OCI-LY3 (cell line): Measurements from ENCODE around the gene TXNDC9.
"Not testable (repeated sequence)": the region's sequence is repeated elsewhere in the genome, so short reads cannot be mapped to it uniquely, and the experiment has no call there.

Experiments
- H2AFZ ChIP-seq: fragments of 200-600, 300-600 bp; shearing (Covaris generic); 2 replicates; pipeline ENCODE4 v1.6.0; 2014; ENCODE audit warnings: antibody characterized with exemption, low read depth, low read length
- H3K27ac ChIP-seq: fragments of 200-600, 300-600 bp; sonication (generic); 2 replicates; pipeline ENCODE4 v1.5.1; 2014; ENCODE audit warnings: mild to moderate bottlenecking, low read length, moderate library complexity, mixed read lengths
- H3K27me3 ChIP-seq: fragments of 200-600, 300-600 bp; sonication (generic); 2 replicates; pipeline ENCODE4 v1.6.1; 2014; ENCODE audit warnings: low read depth, low read length, mixed read lengths
- H3K36me3 ChIP-seq: fragments of 200-600, 300-600 bp; sonication (generic); replicated peaks from 2 replicates; pipeline ENCODE3; 2014; ENCODE audit warnings: low read depth, low read length, mixed read lengths
- H3K4me1 ChIP-seq: fragments of 300-600, 200-600 bp; sonication (generic); 2 replicates; pipeline ENCODE4 v1.6.1; 2014; ENCODE audit warnings: low read length, mixed read lengths
- H3K4me2 ChIP-seq: fragments of 200-600, 300-600 bp; sonication (generic); 2 replicates; pipeline ENCODE4 v1.6.1; 2014; ENCODE audit warnings: low read length, mixed read lengths
- H3K4me3 ChIP-seq: fragments of 300-600, 200-600 bp; sonication (generic); 2 replicates; pipeline ENCODE4 v1.5.1; 2014; ENCODE audit warnings: antibody characterized with exemption, mild to moderate bottlenecking, low read length, moderate library complexity
- H3K79me2 ChIP-seq: fragments of 300-600, 200-600 bp; shearing (Covaris generic); 2 replicates; pipeline ENCODE4 v1.6.1; 2014; ENCODE audit warnings: mild to moderate bottlenecking, low read length, mixed read lengths
- H3K9ac ChIP-seq: fragments of 300-600, 200-600 bp; shearing (Covaris generic); 2 replicates; pipeline ENCODE4 v1.6.0; 2014; ENCODE audit warnings: mild to moderate bottlenecking, low read length, moderate library complexity
- H3K9me3 ChIP-seq: fragments of 200-600, 300-600 bp; shearing (Covaris generic); 2 replicates; pipeline ENCODE4 v1.6.1; 2014; ENCODE audit warnings: low read length, mixed read lengths; ENCODE audit not compliant: insufficient read depth
- H4K20me1 ChIP-seq: fragments of 200-600, 300-600 bp; sonication (generic); 2 replicates; pipeline ENCODE4 v1.6.1; 2016; ENCODE audit warnings: low read length, mixed read lengths; ENCODE audit not compliant: insufficient read depth
- EZH2phosphoT487 ChIP-seq: fragments of 200-600 bp; shearing (Covaris generic); IDR thresholded peaks from 2 replicates; pipeline ENCODE4 v1.6.1; 2018; ENCODE audit warnings: antibody characterized with exemption, mixed run types, low read depth
- TF ChIP-seq, protein P1 (sequence below): fragments of 200-600, 300-600 bp; sonication (generic); IDR thresholded peaks from 2 replicates; pipeline ENCODE4 v1.5.1; 2014; ENCODE audit warnings: antibody characterized with exemption, low read length, low read depth

TXNDC9 gene

DNA sequence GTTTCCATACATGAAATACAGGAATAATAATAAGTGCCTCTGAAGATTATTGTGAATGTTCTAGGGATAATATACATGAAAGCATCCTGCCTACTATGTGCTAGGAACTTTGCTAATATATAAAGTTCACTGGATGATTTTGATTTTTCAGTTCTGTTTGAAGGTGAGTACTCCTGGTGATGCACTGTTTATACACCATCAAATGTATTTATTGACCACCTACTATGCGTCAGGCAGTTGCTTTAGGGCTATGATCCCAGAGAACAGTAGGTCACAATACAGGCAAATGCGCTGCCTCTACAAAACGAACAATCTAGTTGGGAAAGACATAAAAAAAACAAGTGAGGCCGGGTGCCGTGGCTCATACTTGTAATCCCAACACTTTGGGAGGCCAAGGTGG is 10.7 kb downstream of the TXNDC9 start:
- TF ChIP-seq, protein P1, sequence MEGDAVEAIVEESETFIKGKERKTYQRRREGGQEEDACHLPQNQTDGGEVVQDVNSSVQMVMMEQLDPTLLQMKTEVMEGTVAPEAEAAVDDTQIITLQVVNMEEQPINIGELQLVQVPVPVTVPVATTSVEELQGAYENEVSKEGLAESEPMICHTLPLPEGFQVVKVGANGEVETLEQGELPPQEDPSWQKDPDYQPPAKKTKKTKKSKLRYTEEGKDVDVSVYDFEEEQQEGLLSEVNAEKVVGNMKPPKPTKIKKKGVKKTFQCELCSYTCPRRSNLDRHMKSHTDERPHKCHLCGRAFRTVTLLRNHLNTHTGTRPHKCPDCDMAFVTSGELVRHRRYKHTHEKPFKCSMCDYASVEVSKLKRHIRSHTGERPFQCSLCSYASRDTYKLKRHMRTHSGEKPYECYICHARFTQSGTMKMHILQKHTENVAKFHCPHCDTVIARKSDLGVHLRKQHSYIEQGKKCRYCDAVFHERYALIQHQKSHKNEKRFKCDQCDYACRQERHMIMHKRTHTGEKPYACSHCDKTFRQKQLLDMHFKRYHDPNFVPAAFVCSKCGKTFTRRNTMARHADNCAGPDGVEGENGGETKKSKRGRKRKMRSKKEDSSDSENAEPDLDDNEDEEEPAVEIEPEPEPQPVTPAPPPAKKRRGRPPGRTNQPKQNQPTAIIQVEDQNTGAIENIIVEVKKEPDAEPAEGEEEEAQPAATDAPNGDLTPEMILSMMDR: no peak
- H3K36me3 ChIP-seq: peaks cover 32% of the 10 kb centered on the region
- peaks cover 6% of the 10 kb centered on the region for H3K79me2 ChIP-seq
- H3K9ac ChIP-seq: no peak overlapping the region
- no peaks in the 10 kb centered on the region for H3K4me1 ChIP-seq
- H3K4me3 ChIP-seq: no peak overlapping the region
- no peak overlapping the region for H3K4me2 ChIP-seq
- H4K20me1 ChIP-seq: no peaks in the 10 kb centered on the region
- no peak overlapping the region for H2AFZ ChIP-seq
- no peak overlapping the region for H3K27ac ChIP-seq
- H3K9me3 ChIP-seq: no peaks in the 10 kb centered on the region
- no peaks in the 10 kb centered on the region for H3K27me3 ChIP-seq

DNA sequence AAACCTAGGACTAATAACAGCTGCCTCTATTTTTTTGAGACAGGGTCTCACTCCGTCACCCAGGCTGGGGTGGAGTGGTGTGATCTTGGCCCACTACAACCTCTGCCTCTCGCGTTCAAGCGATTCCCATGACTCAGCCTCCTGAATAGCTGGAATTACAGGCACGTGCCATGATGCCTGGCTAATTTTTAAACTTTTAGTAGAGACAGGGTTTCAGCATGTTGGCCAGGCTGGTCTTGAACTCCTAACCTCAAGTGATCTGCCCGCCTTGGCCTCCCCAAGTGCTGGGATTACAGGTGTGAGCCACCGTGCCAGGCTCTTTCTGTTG is 18.3 kb downstream of the TXNDC9 start:
- H3K79me2 ChIP-seq, H2AFZ ChIP-seq, H3K9ac ChIP-seq, H3K4me2 ChIP-seq, H3K4me1 ChIP-seq, H4K20me1 ChIP-seq, H3K27me3 ChIP-seq, H3K9me3 ChIP-seq, H3K27ac ChIP-seq, H3K4me3 ChIP-seq: not testable (repeated sequence)
- peaks cover 29% of the 10 kb centered on the region for H3K36me3 ChIP-seq

DNA sequence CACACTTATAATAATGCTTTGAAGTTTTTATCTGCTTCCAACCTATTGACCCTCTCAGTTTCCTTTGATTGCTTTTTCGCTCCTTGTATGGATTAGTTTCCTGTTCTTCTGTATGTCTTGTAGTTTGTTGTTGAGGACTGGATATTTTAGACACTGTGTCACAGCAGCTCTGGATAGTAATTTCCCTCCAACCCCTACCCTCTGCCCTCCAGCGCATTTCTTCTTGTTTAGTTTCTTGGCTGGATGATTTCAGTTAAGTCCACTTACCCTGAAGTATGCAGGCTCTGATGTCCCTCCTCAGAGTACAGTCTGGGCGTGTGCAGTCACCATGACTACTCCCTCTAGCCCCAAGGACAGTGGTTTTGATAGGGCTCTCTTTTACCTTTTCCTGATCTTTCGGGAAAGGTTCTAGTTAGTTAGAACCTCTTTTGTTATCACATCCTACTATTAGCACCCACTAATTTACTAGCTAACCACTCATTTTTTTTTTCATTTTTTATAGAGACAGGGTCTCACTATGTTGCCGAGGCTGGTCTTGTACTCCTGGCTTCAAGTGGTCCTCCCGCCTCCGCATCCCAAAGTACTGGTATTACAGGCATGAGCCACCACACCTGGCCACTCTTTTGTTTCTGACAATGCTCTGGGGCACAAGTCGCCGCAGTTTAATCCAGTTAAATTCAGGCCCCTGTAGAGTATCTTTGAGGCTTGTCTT is 18.8 kb downstream of the TXNDC9 start:
- TF ChIP-seq EZH2phosphoT487: no peak
- TF ChIP-seq, protein P1: no peak
- Histone ChIP-seq H3K4me2 (no peak overlapping the region), H3K79me2 (no peaks in the 10 kb centered on the region), H3K9ac (no peak overlapping the region), H2AFZ (no peak overlapping the region), H3K4me3 (no peak overlapping the region), H3K27me3 (no peaks in the 10 kb centered on the region), H3K4me1 (no peaks in the 10 kb centered on the region), H4K20me1 (no peaks in the 10 kb centered on the region), H3K27ac (no peak overlapping the region), H3K9me3 (no peaks in the 10 kb centered on the region), H3K36me3 (peaks cover 29% of the 10 kb centered on the region)

DNA sequence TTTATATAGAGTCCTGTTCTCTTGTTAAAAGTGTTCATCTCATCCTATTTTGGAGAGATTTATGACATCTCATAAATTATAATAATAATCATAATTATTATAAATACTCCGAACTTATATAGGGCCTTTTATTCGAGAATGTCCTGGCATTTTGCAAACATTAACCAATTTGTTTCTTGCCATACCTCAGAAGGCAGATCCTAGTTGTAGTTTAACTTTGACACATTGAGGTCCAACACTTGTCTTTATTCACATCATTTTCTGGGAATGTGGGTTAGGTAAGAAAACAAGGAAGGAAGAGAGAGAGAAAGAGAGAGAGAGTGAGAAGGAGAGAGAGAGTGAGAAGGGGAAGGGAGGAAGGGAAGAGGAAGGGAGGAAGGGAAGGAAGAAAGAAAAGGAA is 35.0 kb downstream of the TXNDC9 start, which contains the start of gene LYG1:
TSS of gene LYG1 (minus strand) at position 101 of the 400 bp plus-strand sequence. CDS start 5,527 bp downstream, outside the sequence.
- not testable (repeated sequence) for H4K20me1 ChIP-seq, H3K27me3 ChIP-seq, H3K9ac ChIP-seq, H3K4me2 ChIP-seq, H3K4me3 ChIP-seq, H3K4me1 ChIP-seq, H3K9me3 ChIP-seq, H3K27ac ChIP-seq, H2AFZ ChIP-seq, H3K79me2 ChIP-seq, H3K36me3 ChIP-seq

DNA sequence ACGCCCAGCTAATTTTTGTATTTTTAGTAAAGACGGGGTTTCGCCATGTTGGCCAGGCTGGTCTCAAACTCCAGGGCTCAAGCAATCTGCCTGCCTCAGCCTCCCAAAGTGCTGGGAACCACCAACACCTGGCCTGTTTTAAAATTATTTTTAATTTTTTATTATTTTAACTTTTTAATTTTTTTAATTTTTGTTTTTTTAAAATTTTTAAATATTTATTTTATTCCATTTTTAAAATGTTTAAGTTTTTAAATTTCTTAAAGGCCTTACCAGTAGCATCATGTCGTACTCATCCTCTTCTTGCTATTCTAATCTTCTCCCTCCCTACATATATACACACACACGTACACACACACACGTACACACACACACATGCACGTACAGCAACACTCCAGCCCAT is 36.6 kb downstream of the TXNDC9 start:
- Histone ChIP-seq H3K9ac (no peak overlapping the region), H3K4me2 (no peak overlapping the region), H4K20me1 (no peaks in the 10 kb centered on the region), H3K79me2 (no peaks in the 10 kb centered on the region), H3K36me3 (no peaks in the 10 kb centered on the region), H2AFZ (no peak overlapping the region), H3K4me1 (no peaks in the 10 kb centered on the region), H3K27me3 (no peaks in the 10 kb centered on the region), H3K9me3 (no peaks in the 10 kb centered on the region), H3K27ac (no peak overlapping the region), H3K4me3 (no peak overlapping the region)
- no peak for TF ChIP-seq EZH2phosphoT487
- TF ChIP-seq, protein P1: no peak
